Spleen (tissue), 11 donors: ENCODE results near the gene EXT2. TPM values are rescaled to one million over a fixed set of nuclear protein-coding genes. Genes with fewer than 3 reads are reported as not detected.

Experiments used
- DNase-seq: peaks from one replicate; pipeline ENCODE4 v3.0.0-alpha.2; 2020
- H3K27ac ChIP-seq, 8 donors: fragments of 200-600 bp; sonication (generic) in 7 of 8; 1 replicate in 4 of 8; 2 replicates in 4 of 8; pipeline versions ENCODE4 v1.5.0 to v1.8.0; 2016 to 2021; ENCODE audit warnings: inconsistent platforms in 4 of 8, mild to moderate bottlenecking in 4 of 8, moderate library complexity in 1 of 8
- H3K27me3 ChIP-seq, 7 donors: fragments of 200-600 bp; sonication (generic) in 6 of 7; replicated peaks in 1 of 7; 1 replicate in 4 of 7; 2 replicates in 3 of 7; pipeline versions ENCODE4 v1.5.0 to v1.8.0; 2016 to 2021; ENCODE audit warnings: inconsistent platforms in 3 of 7, mild to moderate bottlenecking in 1 of 7
- H3K36me3 ChIP-seq, 6 donors: fragments of 200-600 bp; sonication (generic) in 5 of 6; 1 replicate in 4 of 6; 2 replicates in 2 of 6; pipeline versions ENCODE4 v1.5.0 to v1.8.0; 2016 to 2021; ENCODE audit warnings: inconsistent platforms in 2 of 6
- H3K4me1 ChIP-seq, 6 donors: fragments of 200-600 bp; sonication (generic) in 5 of 6; 1 replicate in 3 of 6; 2 replicates in 3 of 6; pipeline versions ENCODE4 v1.5.0 to v1.8.0; 2016 to 2021; ENCODE audit warnings: inconsistent platforms in 3 of 6
- H3K4me3 ChIP-seq, 8 donors: fragments of 200-600 bp; sonication (generic) in 7 of 8; 1 replicate in 4 of 8; 2 replicates in 4 of 8; pipeline versions ENCODE4 v1.5.0 to v1.8.0; 2016 to 2021; ENCODE audit warnings: inconsistent platforms in 4 of 8, mild to moderate bottlenecking in 4 of 8, moderate library complexity in 2 of 8
- H3K9me3 ChIP-seq, 8 donors: fragments of 200-600 bp; sonication (generic) in 7 of 8; 1 replicate in 4 of 8; 2 replicates in 4 of 8; pipeline versions ENCODE4 v1.5.0 to v1.8.0; 2016 to 2021; ENCODE audit warnings: inconsistent platforms in 4 of 8
- CTCF ChIP-seq, 11 experiments: fragments of 200-600 bp in 7 of 11; fragments of 450-650 bp in 4 of 11; sonication (generic) in 4 of 11; IDR thresholded peaks in 8 of 11; conservative IDR thresholded peaks in 3 of 11; 1 replicate in 7 of 11; 2 replicates in 4 of 11; pipeline versions ENCODE4 v1.4.0 to v1.8.0; 2016 to 2021; ENCODE audit warnings: antibody characterized with exemption in 11 of 11, inconsistent platforms in 4 of 11, mild to moderate bottlenecking in 1 of 11
- POLR2A ChIP-seq, 3 donors: fragments of 450-650 bp; IDR thresholded peaks; one replicate each; pipeline ENCODE4 v1.5.1; 2017; ENCODE audit warnings: antibody characterized with exemption in 3 of 3, mild to moderate bottlenecking in 1 of 3
- POLR2AphosphoS5 ChIP-seq, 3 donors: sonication (generic); formaldehyde crosslinking; IDR thresholded peaks; one replicate each; pipeline ENCODE4 v1.5.1; 2017; ENCODE audit warnings: antibody characterized with exemption in 3 of 3
- WGBS, 5 donors: extraction: QIAGEN DNeasy Blood & Tissue Kit in 3 of 5; methylation state at CpG; one replicate each; pipeline versions ENCODE4 v1.1.5 to v1.1.7; 2013 to 2018; 5-methylcytosine and 5-hydroxymethylcytosine counted together
- intact Hi-C: fragments of 100-400 bp; cut with DNase I; formaldehyde crosslinking; loops from one replicate; pipeline ENCODE4 v1.15.0; 2023; ENCODE audit warnings: low total_unique reads
- polyA plus RNA-seq, 3 donors: library from polyadenylated mRNA; stranded (reverse); fragments of 200-250 nt; gene quantifications; one replicate each; pipeline ENCODE4 v1.2.1, GENCODE V29; 2013
- total RNA-seq, 7 donors: library from RNA; depleted of rRNA in 3 of 7; stranded (reverse); fragments of >200 nt in 3 of 7; fragmentation: NEBNext Ultra II Directional in 4 of 7; extraction: Animal tissue kit (Norgen Biotek cat#: 25700) in 4 of 7; gene quantifications; one replicate each; pipeline versions ENCODE4 v1.1.0 to v1.2.1, GENCODE V29; 2016 to 2021
- donor health status: healthy with polysubstance abuse.
- donor health status: DM: no; HTN: no; CAD: no; lungs with moderate emphysema.
- donor health status: DM: no; HTN: no; CAD: no.
- donor health status: Bipolar disorder and iron deficiency.
- donor health status: healthy.
- donor health status: DM: no; HTN: no; CAD: no.
- donor health status: DM: yes; HTN: yes; CAD: no.

The EXT2 gene
- total and polyA plus RNA-seq, 10 donors = 10.0 to 60.1 (median 41.3) TPM

DNA sequence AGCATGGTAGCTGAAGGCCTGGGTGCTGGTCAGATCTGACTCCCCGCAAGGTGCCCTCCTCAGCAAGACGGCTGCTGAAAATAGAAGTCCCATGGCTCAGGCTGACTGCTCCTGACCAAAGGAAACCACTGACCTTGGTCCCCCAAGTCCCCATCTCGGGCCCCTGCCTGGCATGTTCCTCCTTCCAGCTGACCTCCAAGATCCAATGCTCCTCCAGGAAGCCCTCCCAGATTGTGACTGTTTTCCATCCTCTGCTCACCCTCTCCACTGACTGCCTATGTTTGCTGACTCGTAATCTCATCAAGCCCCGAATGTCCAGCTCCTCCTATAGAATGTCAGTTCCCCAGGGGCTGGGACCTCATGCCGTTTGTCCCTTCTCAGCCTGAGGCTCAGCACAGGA lies 184.0 kb downstream of the EXT2 start:
- TF ChIP-seq POLR2AphosphoS5 (IDR thresholded peaks at IDR 0.05) = no peak
- TF ChIP-seq CTCF (IDR thresholded peaks at IDR 0.05 in 8 of 11, conservative IDR thresholded peaks at IDR 0.05 in 3 of 11) = no peak
- TF ChIP-seq POLR2A (IDR thresholded peaks at IDR 0.05) = no peak
- H3K4me3 ChIP-seq = no peak overlapping the region
- H3K4me1 ChIP-seq = no peaks in the 10 kb centered on the region
- H3K36me3 ChIP-seq = no peaks in the 10 kb centered on the region
- H3K27ac ChIP-seq = no peak overlapping the region
- no peaks in the 10 kb centered on the region for H3K9me3 ChIP-seq
- peaks cover 0 to 3% (median 0%) of the 10 kb centered on the region in 7 donors for H3K27me3 ChIP-seq
- no peak for DNase-seq
- 76 to 84% (median 81%) methylated on average over 6 of the region's 6 CpGs for WGBS, 5 donors
- intact Hi-C loops = no loop called here

- Histone ChIP-seq H3K9me3 (no peaks in the 10 kb centered on the region), H3K27ac (no peak overlapping the region), H3K36me3 (no peaks in the 10 kb centered on the region), H3K4me3 (no peak overlapping the region), H3K27me3 (peaks cover 0 to 3% (median 0%) of the 10 kb centered on the region in 7 donors), H3K4me1 (no peaks in the 10 kb centered on the region)
- intact Hi-C loops = no loop called here
- TF ChIP-seq CTCF (IDR thresholded peaks at IDR 0.05 in 8 of 11, conservative IDR thresholded peaks at IDR 0.05 in 3 of 11) (no peak), POLR2A (IDR thresholded peaks at IDR 0.05) (no peak), POLR2AphosphoS5 (IDR thresholded peaks at IDR 0.05) (no peak)
- DNase-seq = no peak
- WGBS, 5 donors = 68 to 89% (median 85%) methylated on average over 3 to 7 of the region's 7 CpGs
These were observed 184.8 kb downstream of the EXT2 start for GRCh38 chr11:44280257-44280656.

- Histone ChIP-seq H3K4me1 (no peaks in the 10 kb centered on the region), H3K9me3 (no peaks in the 10 kb centered on the region), H3K4me3 (no peak overlapping the region), H3K27me3 (peaks cover 0 to 3% (median 0%) of the 10 kb centered on the region in 7 donors), H3K27ac (no peak overlapping the region), H3K36me3 (no peaks in the 10 kb centered on the region)
- intact Hi-C loops = no loop called here
- TF ChIP-seq POLR2A (IDR thresholded peaks at IDR 0.05) = no peak
- no peak for TF ChIP-seq CTCF (IDR thresholded peaks at IDR 0.05 in 8 of 11, conservative IDR thresholded peaks at IDR 0.05 in 3 of 11)
- TF ChIP-seq POLR2AphosphoS5 (IDR thresholded peaks at IDR 0.05) = no peak
- no peak for DNase-seq
- WGBS, 5 donors = 86 to 98% (median 91%) methylated on average over 9 of the region's 9 CpGs
These were observed 185.7 kb downstream of the EXT2 start for GRCh38 chr11:44281151-44281550.

DNA sequence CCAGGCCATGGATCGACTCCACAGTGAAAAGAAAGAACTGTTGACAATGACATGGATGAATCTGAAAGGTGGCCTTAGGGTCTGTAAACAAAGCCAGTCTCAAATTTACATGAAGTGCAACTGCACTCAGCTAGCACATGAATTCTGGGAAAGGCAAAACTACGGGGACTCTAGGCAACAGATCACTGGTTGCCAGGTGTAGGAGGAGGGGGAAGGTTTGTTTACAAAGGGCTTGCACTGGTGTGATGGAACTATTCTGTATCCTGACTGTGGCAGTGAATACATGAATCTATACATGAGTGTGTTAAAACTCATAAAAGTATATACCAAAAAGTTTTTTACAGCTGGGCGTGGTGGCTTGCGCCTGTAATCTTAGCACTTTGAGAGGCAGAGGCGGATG lies 187.1 kb downstream of the EXT2 start:
- no peak overlapping the region for H3K27ac ChIP-seq
- intact Hi-C loops = no loop called here
- H3K27me3 ChIP-seq = peaks cover 0 to 8% (median 0%) of the 10 kb centered on the region in 7 donors
- no peaks in the 10 kb centered on the region for H3K9me3 ChIP-seq
- H3K4me3 ChIP-seq = no peak overlapping the region
- H3K4me1 ChIP-seq = no peaks in the 10 kb centered on the region
- TF ChIP-seq CTCF (IDR thresholded peaks at IDR 0.05 in 8 of 11, conservative IDR thresholded peaks at IDR 0.05 in 3 of 11) (no peak), POLR2AphosphoS5 (IDR thresholded peaks at IDR 0.05) (no peak), POLR2A (IDR thresholded peaks at IDR 0.05) (no peak)
- WGBS, 5 donors = 87 to 93% (median 90%) methylated on average over 5 of the region's 5 CpGs
- no peak for DNase-seq
- H3K36me3 ChIP-seq = no peaks in the 10 kb centered on the region
